ENCODE results near the gene STIL.
"Not testable (repeated sequence)": the region's sequence is repeated elsewhere in the genome, so short reads cannot be mapped to it uniquely, and the experiment has no call there.

- not testable (repeated sequence) for TF ChIP-seq CTCF (conservative IDR thresholded peaks at IDR 0.05 in 1 of 2, IDR thresholded peaks at IDR 0.05 in 1 of 2; ENCODE audit: extremely low read depth in 1 of 2, insufficient read depth in 1 of 2, low read depth in 1 of 2, low read length in 2 of 2); EZH2 (IDR thresholded peaks at IDR 0.05; ENCODE audit: borderline replicate concordance, low read length)
Observed at GRCh38 chr1:47203504-47203903, 110.4 kb downstream of the STIL start.
